H1 (cell line): ENCODE data around the gene CNOT2. TPM values are rescaled to one million over a fixed set of nuclear protein-coding genes. Genes with fewer than 3 reads are reported as not detected.
A peak's percentile ranks its signal among the peaks of the same experiment; 100 is the strongest.

ENCODE experiments used
- CTCF ChIA-PET: fragments of 300-600 bp; sonication (Branson Sonifier 250); formaldehyde crosslinking; loops from one replicate; lab custom pipeline; 2021; ENCODE audit not compliant: partially characterized antibody; lab: Charles Lee
- POLR2A ChIA-PET: fragments of 300-600 bp; sonication (Branson Sonifier 250); formaldehyde crosslinking; loops from one replicate; lab custom pipeline; 2021; ENCODE audit warnings: inconsistent platforms; ENCODE audit not compliant: partially characterized antibody; lab: Charles Lee
- DNase-seq, 2 experiments: peaks; one replicate each; pipeline versions ENCODE4 v3.0.0 to v3.0.0-alpha.2; 2010 to 2022; ENCODE audit warnings: low spot score in 2 of 2, low read depth in 1 of 2, mixed read lengths in 1 of 2
- FAIRE-seq: peaks from 2 replicates; lab custom pipeline; 2011; peaks lifted over from hg19 to GRCh38; lab: Jason Lieb, UNC
- H2AFZ ChIP-seq: 2 replicates; pipeline ENCODE4 v1.8.1; 2012; ENCODE audit warnings: low read length, inconsistent platforms
- H2AK5ac ChIP-seq: 2 replicates; pipeline ENCODE4 v1.6.1; 2013; ENCODE audit warnings: low read depth, low read length
- H2BK120ac ChIP-seq: replicated peaks from 2 replicates; pipeline ENCODE3; 2013; ENCODE audit warnings: low read depth, low read length, inconsistent platforms
- H2BK12ac ChIP-seq: 2 replicates; pipeline ENCODE4 v1.6.1; 2013; ENCODE audit warnings: low read depth, low read length
- H2BK15ac ChIP-seq: 2 replicates; pipeline ENCODE4 v1.6.1; 2013; ENCODE audit warnings: low read length
- H2BK20ac ChIP-seq: 2 replicates; pipeline ENCODE4 v1.6.1; 2013; ENCODE audit warnings: low read length
- H2BK5ac ChIP-seq: 2 replicates; pipeline ENCODE4 v1.6.1; 2013; ENCODE audit warnings: low read depth, low read length
- H3K14ac ChIP-seq: 2 replicates; pipeline ENCODE4 v1.6.1; 2013; ENCODE audit warnings: inconsistent platforms; ENCODE audit not compliant: insufficient read length
- H3K18ac ChIP-seq: 2 replicates; pipeline ENCODE4 v1.6.1; 2013; ENCODE audit warnings: low read length; ENCODE audit errors: extremely low read depth
- H3K23ac ChIP-seq: 2 replicates; pipeline ENCODE4 v1.6.1; 2013; ENCODE audit warnings: inconsistent platforms; ENCODE audit not compliant: insufficient read length
- H3K23me2 ChIP-seq: 2 replicates; pipeline ENCODE4 v1.6.1; 2013; ENCODE audit warnings: low read depth, low read length
- H3K27ac ChIP-seq: 2 replicates; pipeline ENCODE4 v1.6.1; 2011; ENCODE audit warnings: low read depth, low read length, inconsistent platforms
- H3K27me3 ChIP-seq, 4 experiments: replicated peaks in 1 of 4; 1 replicate in 1 of 4; 2 replicates in 3 of 4; pipeline versions ENCODE4 v1.6.1 to v1.8.1; 2011 to 2013; ENCODE audit warnings: low read length in 3 of 4, mild to moderate bottlenecking in 3 of 4, inconsistent platforms in 2 of 4, mixed read lengths in 2 of 4, moderate library complexity in 1 of 4; ENCODE audit not compliant: control insufficient read depth in 3 of 4, insufficient read depth in 3 of 4; ENCODE audit errors: extremely low read depth in 1 of 4
- H3K36me3 ChIP-seq, 4 experiments: 2 replicates each; pipeline versions ENCODE4 v1.6.1 to v1.8.1; 2011 to 2013; ENCODE audit warnings: mild to moderate bottlenecking in 4 of 4, low read length in 3 of 4, moderate library complexity in 2 of 4, control low read depth in 1 of 4, inconsistent platforms in 1 of 4; ENCODE audit not compliant: insufficient read depth in 4 of 4, control insufficient read depth in 2 of 4
- H3K4ac ChIP-seq: replicated peaks from 2 replicates; pipeline ENCODE3; 2013; ENCODE audit warnings: low read length, low read depth, mixed read lengths, inconsistent platforms; ENCODE audit not compliant: insufficient read length
- H3K4me1 ChIP-seq, 4 experiments: replicated peaks in 1 of 4; 1 replicate in 1 of 4; 2 replicates in 3 of 4; pipeline versions ENCODE4 v1.6.1 to v1.8.1; 2011 to 2013; ENCODE audit warnings: low read length in 3 of 4, inconsistent platforms in 2 of 4, mixed read lengths in 1 of 4; ENCODE audit not compliant: insufficient read depth in 4 of 4, control insufficient read depth in 3 of 4
- H3K4me2 ChIP-seq, 2 experiments: 2 replicates each; pipeline versions ENCODE4 v1.6.1 to v1.8.1; 2011 to 2013; ENCODE audit warnings: low read depth in 2 of 2, low read length in 2 of 2, control low read depth in 1 of 2, inconsistent platforms in 1 of 2, mild to moderate bottlenecking in 1 of 2; ENCODE audit not compliant: insufficient read depth in 1 of 2
- H3K4me3 ChIP-seq, 4 experiments: fragments of 200-600, 300-600 bp in 1 of 4; sonication (generic), shearing (Covaris generic), sonication (Bioruptor Twin) in 1 of 4; 2 replicates each; pipeline versions ENCODE4 v1.5.1 to v1.8.1; 2011 to 2016; ENCODE audit warnings: low read length in 4 of 4, low read depth in 3 of 4, control low read depth in 2 of 4, inconsistent platforms in 2 of 4, mild to moderate bottlenecking in 2 of 4, mixed read lengths in 1 of 4, moderate library complexity in 1 of 4; ENCODE audit not compliant: insufficient read depth in 2 of 4; ENCODE audit errors: extremely low read depth in 1 of 4
- H3K56ac ChIP-seq: replicated peaks from 2 replicates; pipeline ENCODE3; 2013; ENCODE audit warnings: low read depth, mild to moderate bottlenecking, mixed read lengths, low read length, inconsistent platforms; ENCODE audit not compliant: insufficient read length
- H3K79me1 ChIP-seq: 2 replicates; pipeline ENCODE4 v1.6.1; 2013; ENCODE audit warnings: low read depth, low read length, control low read depth
- H3K79me2 ChIP-seq, 2 experiments: 2 replicates each; pipeline versions ENCODE4 v1.6.1 to v1.8.1; 2012 to 2013; ENCODE audit warnings: low read length in 2 of 2, mild to moderate bottlenecking in 2 of 2, inconsistent platforms in 1 of 2; ENCODE audit not compliant: insufficient read depth in 2 of 2, control insufficient read depth in 1 of 2
- H3K9ac ChIP-seq, 4 experiments: replicated peaks in 1 of 4; 1 replicate in 1 of 4; 2 replicates in 3 of 4; pipeline versions ENCODE4 v1.6.1 to v1.8.1; 2011 to 2013; ENCODE audit warnings: low read depth in 3 of 4, low read length in 3 of 4, control low read depth in 2 of 4, mild to moderate bottlenecking in 2 of 4, moderate library complexity in 2 of 4, inconsistent platforms in 1 of 4; ENCODE audit errors: extremely low read depth in 1 of 4
- H3K9me3 ChIP-seq, 2 experiments: 2 replicates each; pipeline versions ENCODE4 v1.6.1 to v1.8.1; 2012 to 2013; ENCODE audit warnings: mild to moderate bottlenecking in 2 of 2, moderate library complexity in 2 of 2, control low read depth in 1 of 2, inconsistent platforms in 1 of 2, low read depth in 1 of 2, low read length in 1 of 2, mixed read lengths in 1 of 2; ENCODE audit not compliant: insufficient read depth in 2 of 2
- H4K20me1 ChIP-seq, 2 experiments: replicated peaks in 1 of 2; 2 replicates each; pipeline versions ENCODE3 to v1.8.1; 2011 to 2013; ENCODE audit warnings: inconsistent platforms in 2 of 2, low read length in 2 of 2, mild to moderate bottlenecking in 1 of 2; ENCODE audit not compliant: insufficient read depth in 2 of 2, control insufficient read depth in 1 of 2
- H4K5ac ChIP-seq: 2 replicates; pipeline ENCODE4 v1.6.1; 2013; ENCODE audit warnings: low read length, low read depth, mixed read lengths, inconsistent platforms; ENCODE audit not compliant: insufficient read length
- H4K8ac ChIP-seq: 2 replicates; pipeline ENCODE4 v1.8.0; 2013; ENCODE audit warnings: mild to moderate bottlenecking, moderate library complexity, low read length, inconsistent platforms; ENCODE audit not compliant: insufficient read depth; ENCODE audit errors: extremely low read depth
- H4K91ac ChIP-seq: replicated peaks from 2 replicates; pipeline ENCODE3; 2013; ENCODE audit warnings: low read length, mixed read lengths, inconsistent platforms; ENCODE audit not compliant: insufficient read length
- ATF2 ChIP-seq: IDR thresholded peaks from 2 replicates; pipeline ENCODE4 v1.6.1; 2012; ENCODE audit warnings: low read length, inconsistent platforms
- HDAC2 ChIP-seq, 2 experiments: fragments of 300-600 bp in 1 of 2; sonication (generic) in 1 of 2; IDR thresholded peaks; 2 replicates each; pipeline ENCODE4 v1.6.1; 2011 to 2012; ENCODE audit warnings: low read depth in 2 of 2, low read length in 2 of 2, mild to moderate bottlenecking in 2 of 2, moderate library complexity in 2 of 2, borderline replicate concordance in 1 of 2, inconsistent platforms in 1 of 2
- NRF1 ChIP-seq: IDR thresholded peaks from 2 replicates; pipeline ENCODE4 v1.6.1; 2011; ENCODE audit warnings: mild to moderate bottlenecking, low read depth, low read length, improper control_type of control experiment
- PHF8 ChIP-seq: fragments of 200-600 bp; sonication (generic); conservative IDR thresholded peaks from 2 replicates; pipeline ENCODE4 v1.7.1; 2012; ENCODE audit warnings: low read depth, mild to moderate bottlenecking, inconsistent platforms, low read length, moderate library complexity
- POLR2AphosphoS5 ChIP-seq: IDR thresholded peaks from 2 replicates; pipeline ENCODE4 v1.6.1; 2011; ENCODE audit warnings: low read depth, low read length
- POU5F1 ChIP-seq: IDR thresholded peaks from 2 replicates; pipeline ENCODE4 v1.6.1; 2011; ENCODE audit warnings: low read depth, mild to moderate bottlenecking, low read length, moderate library complexity
- TAF1 ChIP-seq: IDR thresholded peaks from 2 replicates; pipeline ENCODE4 v1.6.1; 2011; ENCODE audit warnings: mild to moderate bottlenecking, low read depth, low read length
- TCF12 ChIP-seq: IDR thresholded peaks from 2 replicates; pipeline ENCODE4 v1.6.1; 2011; ENCODE audit warnings: low read depth, mild to moderate bottlenecking, low read length
- WGBS, 2 experiments: shearing (Covaris generic) in 1 of 2; methylation state at CpG; one replicate each; pipeline versions ENCODE4 v1.1.6 to v1.1.7; 2013 to 2015; ENCODE audit warnings: low lambda C conversion rate in 2 of 2, mixed read lengths in 2 of 2, inconsistent platforms in 1 of 2, low coverage in 1 of 2, missing lambda C conversion rate in 1 of 2; ENCODE audit not compliant: insufficient replicate concordance in 2 of 2, insufficient coverage in 1 of 2, insufficient read length in 1 of 2; ENCODE audit errors: extremely low coverage in 1 of 2, missing lambda C conversion rate in 1 of 2; 5-methylcytosine and 5-hydroxymethylcytosine counted together
- polyA plus RNA-seq, 7 experiments: library from polyadenylated mRNA; depleted of rRNA in 3 of 7; stranded (reverse) in 5 of 7; unstranded in 2 of 7; fragments of >200 nt in 5 of 7; fragments of 200-250 nt in 2 of 7; gene quantifications; 1 replicate in 5 of 7; 2 replicates in 1 of 7; 4 replicates in 1 of 7; pipeline versions ENCODE4 v1.2.1 to v1.2.3, GENCODE V29; 2011 to 2013; ENCODE audit warnings: missing spikeins in 2 of 7, mixed read lengths in 2 of 7
- total RNA-seq: library from RNA; stranded (reverse); fragmentation: NEBNext Ultra II Directional; extraction: Animal tissue kit (Norgen Biotek cat#: 25700); gene quantifications from 2 replicates; pipeline ENCODE4 v1.2.1, GENCODE V29; 2021

CNOT2 gene
- total and polyA plus RNA-seq, 2 of the 8 experiments (the other 6 are each of a cell fraction or from before 2014, with no cell fraction given): 61.2 to 64.8 TPM

DNA sequence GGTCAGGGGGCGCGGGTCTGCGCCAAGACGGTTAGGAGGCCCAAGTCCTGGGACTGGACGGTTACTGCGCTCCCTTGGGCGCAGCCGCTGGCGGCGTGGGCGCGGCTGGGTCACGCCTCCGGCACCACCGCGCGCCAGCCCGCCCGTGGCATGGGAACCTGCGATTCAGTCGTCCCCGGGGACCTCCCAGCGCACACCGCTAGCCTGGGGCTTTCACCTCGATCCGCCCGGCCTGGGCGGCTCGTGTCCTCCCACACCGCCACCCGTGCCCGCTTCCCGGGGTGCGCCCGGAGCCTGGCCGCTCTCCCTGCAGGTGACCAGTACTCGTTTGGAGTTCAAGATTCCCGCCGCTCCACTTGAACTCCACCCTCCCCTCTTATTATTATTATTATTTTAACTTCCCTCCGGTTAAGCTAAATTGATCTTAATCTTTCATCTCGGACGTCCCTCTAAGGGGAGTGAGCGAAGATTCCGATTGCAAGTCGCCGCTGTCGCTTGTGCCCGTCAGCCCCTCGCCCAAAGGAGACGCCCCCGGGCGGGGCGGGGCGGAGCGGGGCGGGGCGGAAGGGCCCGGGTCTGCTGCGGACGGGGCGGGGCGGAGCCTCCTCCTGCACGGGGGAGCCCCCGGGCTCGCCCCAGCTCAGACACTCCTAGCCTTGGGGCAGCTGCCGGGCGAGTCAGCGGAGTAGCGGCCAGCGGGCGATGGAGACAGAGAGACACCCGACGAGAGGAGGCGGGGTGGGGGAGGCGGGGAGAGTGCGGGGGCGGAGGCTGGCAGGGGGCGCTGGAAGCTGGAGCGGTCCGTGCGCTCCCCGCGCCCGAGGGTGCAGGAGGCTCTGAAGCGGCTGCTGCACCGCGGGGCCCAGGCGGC is 122.7 kb downstream of the CNOT2 start, which contains the start of gene KCNMB4:
KCNMB4 (plus strand) TSS at position 643 of the 871 bp plus-strand sequence. CDS start 445 bp downstream, outside the sequence.
- ChIA-PET CTCF (interaction anchor here (1.1 kb wide), 1 partner anchor 486 kb away, joined by 3 read pairs; no protein-coding TSS in a partner anchor), POLR2A (interaction anchor here (0.6 to 2.6 kb wide), 7 partner anchors 10 to 469 kb away, joined by 3 to 11 read pairs (median 4); no protein-coding TSS in a partner anchor)
- Histone ChIP-seq H3K79me1 (0 out of 2 replicates have a peak, but pooled peaks cover 2% of the 10 kb centered on the region), H3K9me3 (no peaks in the 10 kb centered on the region), H4K8ac (peak within 1 kb of the TSS; percentile 94), H3K4me2 (peak within 1 kb of the TSS; percentile 97), H3K4me1 (peaks cover 0 to 7% (median 2%) of the 10 kb centered on the region in 4 experiments; a peak in 4 of 7 replicates), H2AFZ (peak within 1 kb of the TSS; percentile 89), H3K9ac (peak within 1 kb of the TSS; percentile 53 to 80 (median 66)), H3K56ac (peak within 1 kb of the TSS; percentile 17), H2BK20ac (0 out of 2 replicates have a peak within 1 kb of the TSS, but pooled peaks have one; percentile 51), H3K36me3 (no peaks in the 10 kb centered on the region), H2BK5ac (peak within 1 kb of the TSS; percentile 58; the same call in 1 of the 2 replicates), H3K27ac (no peak within 1 kb of the TSS), H4K91ac (peak within 1 kb of the TSS; percentile 58), H3K23ac (no peak within 1 kb of the TSS), H2AK5ac (no peak within 1 kb of the TSS), H2BK12ac (peak within 1 kb of the TSS; percentile 60), H3K14ac (no peak within 1 kb of the TSS), H3K23me2 (peaks cover 16% of the 10 kb centered on the region), H3K79me2 (peaks cover 0 to 21% of the 10 kb centered on the region in 2 experiments; a peak in 2 of 4 replicates), H4K20me1 (no peaks in the 10 kb centered on the region), H2BK15ac (0 out of 2 replicates have a peak within 1 kb of the TSS, but pooled peaks have one; percentile 50), H3K4ac (peak within 1 kb of the TSS; percentile 27), H3K18ac (peak within 1 kb of the TSS; percentile 63), H2BK120ac (no peak within 1 kb of the TSS), H3K27me3 (peaks cover 0 to 7% (median 0%) of the 10 kb centered on the region in 4 experiments; a peak in 2 of 7 replicates), H3K4me3 (peak within 1 kb of the TSS; percentile 64 to 100 (median 92)), H4K5ac (peak within 1 kb of the TSS; percentile 45)
- FAIRE-seq (no peak), DNase-seq (peak; percentile 75 to 93)
- 1% methylated on average over 41 of the region's 88 CpGs; no CpG with 5 or more reads in 1 of the 2 experiments for WGBS, 2 experiments
- peak in 1 of 2 experiments; percentile 76; a peak in 2 of 4 replicates for TF ChIP-seq HDAC2 (IDR thresholded peaks at IDR 0.05; ENCODE audit: borderline replicate concordance in 1 of 2, low read depth in 2 of 2, low read length in 2 of 2)
- TF ChIP-seq PHF8: 0 out of 2 replicates have a peak, but pooled peaks have one; percentile 39
- no peak for TF ChIP-seq TCF12
- no peak for TF ChIP-seq ATF2
- TF ChIP-seq TAF1: peak; percentile 61; the same call in 1 of the 2 replicates
- TF ChIP-seq POLR2AphosphoS5: peak; percentile 53; the same call in 1 of the 2 replicates
- TF ChIP-seq POU5F1: no peak
- TF ChIP-seq NRF1: no peak
